HEK293 (cell line): ENCODE results near the gene DST.

Experiments
- BCL11B ChIP-seq: fragments of 450-650 bp; formaldehyde crosslinking; IDR thresholded peaks from 2 replicates; pipeline ENCODE4 v1.5.1; 2016; ENCODE audit warnings: low read depth, missing biosample characterization, missing genetic modification characterization
- FEZF1 ChIP-seq: fragments of 450-650 bp; formaldehyde crosslinking; IDR thresholded peaks from 2 replicates; pipeline ENCODE4 v1.5.1; 2016; ENCODE audit warnings: missing biosample characterization, missing genetic modification characterization
- KLF10 ChIP-seq: fragments of 450-650 bp; IDR thresholded peaks from 2 replicates; pipeline ENCODE4 v1.5.1; 2018; ENCODE audit warnings: missing biosample characterization, mild to moderate bottlenecking, missing genetic modification characterization
- OSR2 ChIP-seq: fragments of 450-650 bp; formaldehyde crosslinking; IDR thresholded peaks from 2 replicates; pipeline ENCODE4 v1.5.1; 2016; ENCODE audit warnings: missing biosample characterization, missing genetic modification characterization
- PATZ1 ChIP-seq: fragments of 450-650 bp; formaldehyde crosslinking; IDR thresholded peaks from 2 replicates; pipeline ENCODE4 v1.5.1; 2016; ENCODE audit warnings: missing biosample characterization, missing genetic modification characterization
- SCRT2 ChIP-seq: fragments of 450-650 bp; formaldehyde crosslinking; IDR thresholded peaks from 2 replicates; pipeline ENCODE4 v1.5.1; 2016; ENCODE audit warnings: missing biosample characterization, missing genetic modification characterization
- SP7 ChIP-seq: fragments of 450-650 bp; formaldehyde crosslinking; IDR thresholded peaks from 2 replicates; pipeline ENCODE4 v1.5.1; 2016; ENCODE audit warnings: missing biosample characterization, missing genetic modification characterization
- TSHZ1 ChIP-seq: fragments of 450-650 bp; formaldehyde crosslinking; IDR thresholded peaks from 2 replicates; pipeline ENCODE4 v1.5.1; 2016; ENCODE audit warnings: missing biosample characterization, missing genetic modification characterization, borderline replicate concordance
- ZBTB8A ChIP-seq: fragments of 450-650 bp; formaldehyde crosslinking; IDR thresholded peaks from 2 replicates; pipeline ENCODE4 v1.5.1; 2016; ENCODE audit warnings: missing biosample characterization, missing genetic modification characterization
- ZNF10 ChIP-seq: fragments of 450-650 bp; formaldehyde crosslinking; IDR thresholded peaks from 2 replicates; pipeline ENCODE4 v1.5.1; 2017; ENCODE audit warnings: missing biosample characterization, missing genetic modification characterization
- ZNF121 ChIP-seq: fragments of 450-650 bp; formaldehyde crosslinking; IDR thresholded peaks from 2 replicates; pipeline ENCODE4 v1.5.1; 2016; ENCODE audit warnings: missing biosample characterization, missing genetic modification characterization
- ZNF239 ChIP-seq: fragments of 450-650 bp; formaldehyde crosslinking; IDR thresholded peaks from 2 replicates; pipeline ENCODE4 v1.5.1; 2016; ENCODE audit warnings: missing biosample characterization, missing genetic modification characterization
- ZNF433 ChIP-seq: fragments of 450-650 bp; formaldehyde crosslinking; IDR thresholded peaks from 2 replicates; pipeline ENCODE4 v1.5.1; 2016; ENCODE audit warnings: missing biosample characterization, missing genetic modification characterization, low read depth
- ZNF488 ChIP-seq: fragments of 450-650 bp; formaldehyde crosslinking; IDR thresholded peaks from 2 replicates; pipeline ENCODE4 v1.5.1; 2016; ENCODE audit warnings: missing biosample characterization, missing genetic modification characterization
- ZNF558 ChIP-seq: fragments of 450-650 bp; formaldehyde crosslinking; IDR thresholded peaks from 2 replicates; pipeline ENCODE4 v1.5.1; 2016; ENCODE audit warnings: missing biosample characterization, missing genetic modification characterization
- ZNF596 ChIP-seq: fragments of 450-650 bp; IDR thresholded peaks from 2 replicates; pipeline ENCODE4 v1.5.0; 2018; ENCODE audit warnings: missing biosample characterization, mild to moderate bottlenecking, missing genetic modification characterization, moderate library complexity
- ZNF600 ChIP-seq: fragments of 450-650 bp; formaldehyde crosslinking; IDR thresholded peaks from 2 replicates; pipeline ENCODE4 v1.5.1; 2016; ENCODE audit warnings: missing biosample characterization, missing genetic modification characterization
- ZNF629 ChIP-seq: fragments of 450-650 bp; formaldehyde crosslinking; IDR thresholded peaks from 2 replicates; pipeline ENCODE4 v1.5.1; 2017; ENCODE audit warnings: missing biosample characterization, missing genetic modification characterization
- ZNF645 ChIP-seq: fragments of 450-650 bp; formaldehyde crosslinking; IDR thresholded peaks from 2 replicates; pipeline ENCODE4; 2016; ENCODE audit warnings: missing biosample characterization, missing genetic modification characterization
- ZNF660 ChIP-seq: fragments of 450-650 bp; IDR thresholded peaks from 2 replicates; pipeline ENCODE4 v1.5.1; 2018; ENCODE audit warnings: missing biosample characterization, mild to moderate bottlenecking, missing genetic modification characterization
- ZNF843 ChIP-seq: fragments of 450-650 bp; formaldehyde crosslinking; IDR thresholded peaks from 2 replicates; pipeline ENCODE4 v1.5.1; 2016; ENCODE audit warnings: missing biosample characterization, missing genetic modification characterization
- TF ChIP-seq, protein P1 (sequence below): fragments of 450-650 bp; formaldehyde crosslinking; IDR thresholded peaks from 2 replicates; pipeline ENCODE4 v1.5.1; 2016; ENCODE audit warnings: missing biosample characterization, missing genetic modification characterization
- TF ChIP-seq, protein P2 (sequence below): fragments of 450-650 bp; formaldehyde crosslinking; IDR thresholded peaks from 2 replicates; pipeline ENCODE4 v1.5.1; 2016; ENCODE audit warnings: missing biosample characterization, missing genetic modification characterization
- TF ChIP-seq, protein P3 (sequence below): fragments of 450-650 bp; formaldehyde crosslinking; IDR thresholded peaks from 2 replicates; pipeline ENCODE4 v1.5.1; 2017; ENCODE audit warnings: missing biosample characterization, missing genetic modification characterization

Gene DST

GRCh38 chr6:56517155-56517745 is 125.4 kb downstream of the DST start (continued):
- TF ChIP-seq, protein P1, sequence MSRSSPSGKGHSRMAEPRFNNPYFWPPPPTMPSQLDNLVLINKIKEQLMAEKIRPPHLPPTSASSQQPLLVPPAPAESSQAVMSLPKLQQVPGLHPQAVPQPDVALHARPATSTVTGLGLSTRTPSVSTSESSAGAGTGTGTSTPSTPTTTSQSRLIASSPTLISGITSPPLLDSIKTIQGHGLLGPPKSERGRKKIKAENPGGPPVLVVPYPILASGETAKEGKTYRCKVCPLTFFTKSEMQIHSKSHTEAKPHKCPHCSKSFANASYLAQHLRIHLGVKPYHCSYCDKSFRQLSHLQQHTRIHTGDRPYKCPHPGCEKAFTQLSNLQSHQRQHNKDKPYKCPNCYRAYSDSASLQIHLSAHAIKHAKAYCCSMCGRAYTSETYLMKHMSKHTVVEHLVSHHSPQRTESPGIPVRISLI (tag by site-specific recombination), result peak; percentile 82
- TF ChIP-seq ZNF10 (tag by site-specific recombination) (peak; percentile 23; the same call in 1 of the 2 replicates), ZNF121 (tag by site-specific recombination) (0 out of 2 replicates have a peak, but pooled peaks have one; percentile 16), FEZF1 (peak; percentile 73; the same call in 1 of the 2 replicates), ZBTB8A (tag by site-specific recombination) (peak; percentile 36; the same call in 1 of the 2 replicates), BCL11B (peak; percentile 70; the same call in 1 of the 2 replicates), ZNF488 (0 out of 2 replicates have a peak, but pooled peaks have one; percentile 39), ZNF600 (no peak), ZNF433 (tag by site-specific recombination) (no peak), SP7 (tag by site-specific recombination) (peak; percentile 34; the same call in 1 of the 2 replicates), OSR2 (peak; percentile 66; the same call in 1 of the 2 replicates), ZNF596 (tag by site-specific recombination) (0 out of 2 replicates have a peak, but pooled peaks have one; percentile 5), KLF10 (peak; percentile 31; the same call in 1 of the 2 replicates), ZNF558 (tag by site-specific recombination) (0 out of 2 replicates have a peak, but pooled peaks have one; percentile 51), SCRT2 (tag by site-specific recombination) (0 out of 2 replicates have a peak, but pooled peaks have one; percentile 8), ZNF843 (tag by site-specific recombination) (peak; percentile 76), PATZ1 (tag by site-specific recombination) (no peak), ZNF239 (no peak), ZNF629 (peak; percentile 60; the same call in 1 of the 2 replicates), ZNF660 (0 out of 2 replicates have a peak, but pooled peaks have one; percentile 23), ZNF645 (tag by site-specific recombination) (no peak), TSHZ1 (tag by site-specific recombination) (no peak)
- TF ChIP-seq, protein P2, sequence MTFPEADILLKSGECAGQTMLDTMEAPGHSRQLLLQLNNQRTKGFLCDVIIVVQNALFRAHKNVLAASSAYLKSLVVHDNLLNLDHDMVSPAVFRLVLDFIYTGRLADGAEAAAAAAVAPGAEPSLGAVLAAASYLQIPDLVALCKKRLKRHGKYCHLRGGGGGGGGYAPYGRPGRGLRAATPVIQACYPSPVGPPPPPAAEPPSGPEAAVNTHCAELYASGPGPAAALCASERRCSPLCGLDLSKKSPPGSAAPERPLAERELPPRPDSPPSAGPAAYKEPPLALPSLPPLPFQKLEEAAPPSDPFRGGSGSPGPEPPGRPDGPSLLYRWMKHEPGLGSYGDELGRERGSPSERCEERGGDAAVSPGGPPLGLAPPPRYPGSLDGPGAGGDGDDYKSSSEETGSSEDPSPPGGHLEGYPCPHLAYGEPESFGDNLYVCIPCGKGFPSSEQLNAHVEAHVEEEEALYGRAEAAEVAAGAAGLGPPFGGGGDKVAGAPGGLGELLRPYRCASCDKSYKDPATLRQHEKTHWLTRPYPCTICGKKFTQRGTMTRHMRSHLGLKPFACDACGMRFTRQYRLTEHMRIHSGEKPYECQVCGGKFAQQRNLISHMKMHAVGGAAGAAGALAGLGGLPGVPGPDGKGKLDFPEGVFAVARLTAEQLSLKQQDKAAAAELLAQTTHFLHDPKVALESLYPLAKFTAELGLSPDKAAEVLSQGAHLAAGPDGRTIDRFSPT (tag by site-specific recombination), result peak; percentile 40; the same call in 1 of the 2 replicates
- TF ChIP-seq, protein P3, sequence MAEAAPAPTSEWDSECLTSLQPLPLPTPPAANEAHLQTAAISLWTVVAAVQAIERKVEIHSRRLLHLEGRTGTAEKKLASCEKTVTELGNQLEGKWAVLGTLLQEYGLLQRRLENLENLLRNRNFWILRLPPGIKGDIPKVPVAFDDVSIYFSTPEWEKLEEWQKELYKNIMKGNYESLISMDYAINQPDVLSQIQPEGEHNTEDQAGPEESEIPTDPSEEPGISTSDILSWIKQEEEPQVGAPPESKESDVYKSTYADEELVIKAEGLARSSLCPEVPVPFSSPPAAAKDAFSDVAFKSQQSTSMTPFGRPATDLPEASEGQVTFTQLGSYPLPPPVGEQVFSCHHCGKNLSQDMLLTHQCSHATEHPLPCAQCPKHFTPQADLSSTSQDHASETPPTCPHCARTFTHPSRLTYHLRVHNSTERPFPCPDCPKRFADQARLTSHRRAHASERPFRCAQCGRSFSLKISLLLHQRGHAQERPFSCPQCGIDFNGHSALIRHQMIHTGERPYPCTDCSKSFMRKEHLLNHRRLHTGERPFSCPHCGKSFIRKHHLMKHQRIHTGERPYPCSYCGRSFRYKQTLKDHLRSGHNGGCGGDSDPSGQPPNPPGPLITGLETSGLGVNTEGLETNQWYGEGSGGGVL (tag by site-specific recombination), result no peak
